GM23338 (cell line): Measurements from ENCODE around the gene BMF. TPM values are rescaled to one million over a fixed set of nuclear protein-coding genes. Genes with fewer than 3 reads are reported as not detected.

Experiments used
- ATAC-seq: fragments of 200-7000 bp; cut with Tn5 transposase; 3 replicates; pipeline ENCODE4 v1.9.1; 2020
- DNase-seq: peaks from one replicate; pipeline ENCODE4 v3.0.0-alpha.2; 2015; ENCODE audit warnings: low spot score
- H2AFZ ChIP-seq: fragments of 200-600 bp; sonication (generic); 2 replicates; pipeline ENCODE4 v1.8.0; 2016; ENCODE audit warnings: antibody characterized with exemption, mild to moderate bottlenecking, moderate library complexity
- H3F3A ChIP-seq: fragments of 200-600 bp; sonication (generic); replicated peaks from 2 replicates; pipeline ENCODE4 v1.8.0; 2017; ENCODE audit warnings: antibody characterized with exemption, mixed run types, low read depth
- H3K27ac ChIP-seq: fragments of 200-600 bp; sonication (generic); 2 replicates; pipeline ENCODE4 v1.6.1; 2016; ENCODE audit warnings: low read depth
- H3K27me3 ChIP-seq: fragments of 200-600 bp; sonication (generic); 2 replicates; pipeline ENCODE4 v1.8.0; 2016; ENCODE audit warnings: mild to moderate bottlenecking, mixed run types, moderate library complexity; ENCODE audit not compliant: insufficient read depth
- H3K36me3 ChIP-seq: fragments of 200-600 bp; sonication (generic); 2 replicates; pipeline ENCODE4 v1.8.0; 2016; ENCODE audit warnings: mild to moderate bottlenecking; ENCODE audit not compliant: insufficient read depth
- H3K4me1 ChIP-seq: fragments of 200-600 bp; sonication (generic); 2 replicates; pipeline ENCODE4 v1.8.0; 2016; ENCODE audit warnings: mild to moderate bottlenecking, moderate library complexity; ENCODE audit not compliant: insufficient read depth
- H3K4me2 ChIP-seq: fragments of 200-600 bp; sonication (generic); 2 replicates; pipeline ENCODE4 v1.7.1; 2017; ENCODE audit warnings: mixed run types
- H3K4me3 ChIP-seq: fragments of 200-600 bp; sonication (generic); 2 replicates; pipeline ENCODE4 v1.6.1; 2016; ENCODE audit warnings: mixed run types
- H3K79me2 ChIP-seq: fragments of 200-600 bp; sonication (generic); replicated peaks from 2 replicates; pipeline ENCODE4 v1.8.0; 2017; ENCODE audit warnings: mild to moderate bottlenecking; ENCODE audit not compliant: insufficient read depth
- H3K9me2 ChIP-seq: fragments of 200-600 bp; sonication (generic); 2 replicates; pipeline ENCODE4 v1.8.0; 2017; ENCODE audit not compliant: insufficient read depth
- H4K20me1 ChIP-seq: fragments of 200-600 bp; sonication (generic); replicated peaks from 2 replicates; pipeline ENCODE4 v1.8.0; 2017; ENCODE audit warnings: mild to moderate bottlenecking; ENCODE audit not compliant: insufficient read depth
- H3K27ac Mint-ChIP-seq: 2 replicates; pipeline ENCODE4 v1.8.0; 2020; ENCODE audit warnings: inconsistent platforms, mild to moderate bottlenecking, moderate library complexity, mixed read lengths
- H3K27me3 Mint-ChIP-seq: 3 replicates; pipeline ENCODE4 v1.8.0; 2022; ENCODE audit warnings: low read depth, mild to moderate bottlenecking, moderate library complexity, mixed read lengths, inconsistent platforms; ENCODE audit not compliant: insufficient read depth, poor library complexity
- H3K36me3 Mint-ChIP-seq: 3 replicates; pipeline ENCODE4 v1.8.0; 2021; ENCODE audit warnings: low read depth, mild to moderate bottlenecking, inconsistent platforms, moderate library complexity, mixed read lengths
- H3K4me1 Mint-ChIP-seq: 3 replicates; pipeline ENCODE4 v1.8.0; 2020; ENCODE audit warnings: mild to moderate bottlenecking, inconsistent platforms, mixed read lengths
- H3K4me3 Mint-ChIP-seq: 3 replicates; pipeline ENCODE4 v1.8.0; 2021; ENCODE audit warnings: moderate library complexity, mild to moderate bottlenecking, inconsistent platforms, mixed read lengths
- H3K9me3 Mint-ChIP-seq: 3 replicates; pipeline ENCODE4 v1.8.0; 2020; ENCODE audit warnings: moderate library complexity, mild to moderate bottlenecking, inconsistent platforms, mixed read lengths
- CREB1 ChIP-seq: fragments of 250-450 bp; sonication (Bioruptor Pico); IDR thresholded peaks from 2 replicates; pipeline ENCODE4 v1.5.0; 2020; ENCODE audit warnings: low read depth, mild to moderate bottlenecking, moderate library complexity
- CTCF ChIP-seq, 2 experiments: fragments of 200-600 bp in 1 of 2; sonication (generic) in 1 of 2; conservative IDR thresholded peaks; 2 replicates each; pipeline versions ENCODE4 v1.5.1 to v1.6.1; 2016 to 2017; ENCODE audit warnings: antibody characterized with exemption in 2 of 2, low read depth in 2 of 2, mild to moderate bottlenecking in 2 of 2, moderate library complexity in 1 of 2
- EZH2 ChIP-seq: fragments of 200-600 bp; sonication (generic); IDR thresholded peaks from one replicate; pipeline ENCODE4 v1.8.0; 2017; ENCODE audit warnings: antibody characterized with exemption, mild to moderate bottlenecking, low read depth; ENCODE audit not compliant: unreplicated experiment
- EZH2phosphoT487 ChIP-seq: fragments of 200-600 bp; sonication (generic); IDR thresholded peaks from one replicate; pipeline ENCODE4 v1.8.1; 2018; ENCODE audit warnings: antibody characterized with exemption; ENCODE audit not compliant: unreplicated experiment
- JUNB ChIP-seq: IDR thresholded peaks from one replicate; pipeline ENCODE4 v1.6.1; 2016; ENCODE audit warnings: antibody characterized with exemption; ENCODE audit not compliant: unreplicated experiment
- NANOG ChIP-seq: IDR thresholded peaks from 2 replicates; pipeline ENCODE4 v1.6.1; 2016; ENCODE audit warnings: antibody characterized with exemption, borderline replicate concordance
- POLR2AphosphoS5 ChIP-seq: IDR thresholded peaks from 2 replicates; pipeline ENCODE4 v1.6.1; 2016; ENCODE audit warnings: antibody characterized with exemption, low read depth
- STAT1 ChIP-seq: IDR thresholded peaks from one replicate; pipeline ENCODE4 v1.6.1; 2016; ENCODE audit warnings: antibody characterized with exemption; ENCODE audit not compliant: unreplicated experiment
- ZNF114 ChIP-seq: fragments of 250-450 bp; sonication (Bioruptor Pico); IDR thresholded peaks from 2 replicates; pipeline ENCODE4 v1.5.0; 2020; ENCODE audit warnings: mild to moderate bottlenecking, moderate library complexity
- ZNF331 ChIP-seq: fragments of 250-450 bp; sonication (Bioruptor Pico); IDR thresholded peaks from 2 replicates; pipeline ENCODE4 v1.5.0; 2020; ENCODE audit warnings: low read depth, mild to moderate bottlenecking, moderate library complexity
- ZNF462 ChIP-seq: fragments of 250-450 bp; sonication (Bioruptor Pico); IDR thresholded peaks from 2 replicates; pipeline ENCODE4 v1.5.0; 2020; ENCODE audit warnings: mild to moderate bottlenecking, moderate library complexity
- polyA plus RNA-seq: library from polyadenylated mRNA; unstranded; fragments of >200 nt; fragmentation: Nextera tagmentation; extraction: Ambion mirVana; gene quantifications from 2 replicates; pipeline ENCODE4 v1.2.1, GENCODE V29; 2016
- total RNA-seq: library from RNA; depleted of rRNA; stranded (reverse); fragments of >200 nt; shearing (Covaris generic); gene quantifications from 2 replicates; pipeline ENCODE4 v1.2.3, GENCODE V29; 2014
- TF ChIP-seq, protein P1 (sequence below): IDR thresholded peaks from 2 replicates; pipeline ENCODE4 v1.6.1; 2016; ENCODE audit warnings: antibody characterized with exemption
- TF ChIP-seq, protein P2 (sequence below): IDR thresholded peaks from one replicate; pipeline ENCODE4 v1.6.1; 2018; ENCODE audit warnings: antibody characterized with exemption; ENCODE audit not compliant: unreplicated experiment

The BMF gene
- total and polyA plus RNA-seq, 2 experiments from 2014 or later: 2.0 to 20.3 TPM

GRCh38 chr15:40118473-40118872 lies 9.8 kb upstream of the BMF start:
- Histone ChIP-seq H3K27me3 (no peaks in the 10 kb centered on the region), H2AFZ (no peak overlapping the region), H3K27ac (no peak overlapping the region), H3K9me2 (no peaks in the 10 kb centered on the region), H3F3A (0 out of 2 replicates have a peak, but pooled peaks cover 4% of the 10 kb centered on the region), H3K4me1 (peaks cover 30% of the 10 kb centered on the region), H3K79me2 (no peaks in the 10 kb centered on the region), H4K20me1 (no peaks in the 10 kb centered on the region), H3K4me2 (no peak overlapping the region), H3K36me3 (no peaks in the 10 kb centered on the region), H3K4me3 (no peak overlapping the region)
- Mint-ChIP-seq H3K4me3 (no peak overlapping the region), H3K9me3 (no peaks in the 10 kb centered on the region), H3K27ac (no peak overlapping the region), H3K4me1 (peaks cover 37% of the 10 kb centered on the region), H3K27me3 (peaks cover 9% of the 10 kb centered on the region), H3K36me3 (no peaks in the 10 kb centered on the region; the same call in 2 of the 3 replicates)
- ATAC-seq: no peak
- TF ChIP-seq ZNF462 (CRISPR knock-in tag) (no peak), CTCF (conservative IDR thresholded peaks at IDR 0.05; ENCODE audit: low read depth in 2 of 2) (no peak), JUNB (no peak), POLR2AphosphoS5 (no peak), NANOG (no peak), ZNF114 (CRISPR knock-in tag) (no peak), ZNF331 (CRISPR knock-in tag) (no peak), CREB1 (CRISPR knock-in tag) (no peak), EZH2phosphoT487 (no peak), STAT1 (no peak), EZH2 (no peak)
- TF ChIP-seq, protein P1, sequence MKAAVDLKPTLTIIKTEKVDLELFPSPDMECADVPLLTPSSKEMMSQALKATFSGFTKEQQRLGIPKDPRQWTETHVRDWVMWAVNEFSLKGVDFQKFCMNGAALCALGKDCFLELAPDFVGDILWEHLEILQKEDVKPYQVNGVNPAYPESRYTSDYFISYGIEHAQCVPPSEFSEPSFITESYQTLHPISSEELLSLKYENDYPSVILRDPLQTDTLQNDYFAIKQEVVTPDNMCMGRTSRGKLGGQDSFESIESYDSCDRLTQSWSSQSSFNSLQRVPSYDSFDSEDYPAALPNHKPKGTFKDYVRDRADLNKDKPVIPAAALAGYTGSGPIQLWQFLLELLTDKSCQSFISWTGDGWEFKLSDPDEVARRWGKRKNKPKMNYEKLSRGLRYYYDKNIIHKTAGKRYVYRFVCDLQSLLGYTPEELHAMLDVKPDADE: no peak
- TF ChIP-seq, protein P2, sequence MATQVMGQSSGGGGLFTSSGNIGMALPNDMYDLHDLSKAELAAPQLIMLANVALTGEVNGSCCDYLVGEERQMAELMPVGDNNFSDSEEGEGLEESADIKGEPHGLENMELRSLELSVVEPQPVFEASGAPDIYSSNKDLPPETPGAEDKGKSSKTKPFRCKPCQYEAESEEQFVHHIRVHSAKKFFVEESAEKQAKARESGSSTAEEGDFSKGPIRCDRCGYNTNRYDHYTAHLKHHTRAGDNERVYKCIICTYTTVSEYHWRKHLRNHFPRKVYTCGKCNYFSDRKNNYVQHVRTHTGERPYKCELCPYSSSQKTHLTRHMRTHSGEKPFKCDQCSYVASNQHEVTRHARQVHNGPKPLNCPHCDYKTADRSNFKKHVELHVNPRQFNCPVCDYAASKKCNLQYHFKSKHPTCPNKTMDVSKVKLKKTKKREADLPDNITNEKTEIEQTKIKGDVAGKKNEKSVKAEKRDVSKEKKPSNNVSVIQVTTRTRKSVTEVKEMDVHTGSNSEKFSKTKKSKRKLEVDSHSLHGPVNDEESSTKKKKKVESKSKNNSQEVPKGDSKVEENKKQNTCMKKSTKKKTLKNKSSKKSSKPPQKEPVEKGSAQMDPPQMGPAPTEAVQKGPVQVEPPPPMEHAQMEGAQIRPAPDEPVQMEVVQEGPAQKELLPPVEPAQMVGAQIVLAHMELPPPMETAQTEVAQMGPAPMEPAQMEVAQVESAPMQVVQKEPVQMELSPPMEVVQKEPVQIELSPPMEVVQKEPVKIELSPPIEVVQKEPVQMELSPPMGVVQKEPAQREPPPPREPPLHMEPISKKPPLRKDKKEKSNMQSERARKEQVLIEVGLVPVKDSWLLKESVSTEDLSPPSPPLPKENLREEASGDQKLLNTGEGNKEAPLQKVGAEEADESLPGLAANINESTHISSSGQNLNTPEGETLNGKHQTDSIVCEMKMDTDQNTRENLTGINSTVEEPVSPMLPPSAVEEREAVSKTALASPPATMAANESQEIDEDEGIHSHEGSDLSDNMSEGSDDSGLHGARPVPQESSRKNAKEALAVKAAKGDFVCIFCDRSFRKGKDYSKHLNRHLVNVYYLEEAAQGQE: no peak
- no peak for DNase-seq
